ENCODE data around the gene BICDL1. TPM values are rescaled to one million over a fixed set of nuclear protein-coding genes. Genes with fewer than 3 reads are reported as not detected.

Gene BICDL1
- total and polyA plus RNA-seq, 2 experiments from 2014 or later: not detected

- no peaks in the 10 kb centered on the region for H3K79me2 ChIP-seq (ENCODE audit: insufficient read depth)
- peaks cover 11% of the 10 kb centered on the region for H3F3A ChIP-seq (ENCODE audit: insufficient read depth)
- in situ Hi-C loops (cut with MboI): no loop called here
- peak; percentile 99 for DNase-seq
- H3K27me3 ChIP-seq (replicated peaks; ENCODE audit: insufficient read depth): no peaks in the 10 kb centered on the region
- peaks cover 3% of the 10 kb centered on the region; the same call in 1 of the 2 replicates for H3K4me1 ChIP-seq (ENCODE audit: insufficient read depth)
- WGBS, 2 experiments (ENCODE audit: low coverage in 1 of 2, low lambda C conversion rate in 2 of 2, missing lambda C conversion rate in 2 of 2): 1% methylated on average over 54 to 55 of the region's 55 CpGs
- H3K36me3 ChIP-seq (ENCODE audit: low read depth): no peaks in the 10 kb centered on the region
- H3K9ac ChIP-seq: peak overlapping the region; percentile 69
- H3K4me3 ChIP-seq: peak overlapping the region; percentile 68
- TF ChIP-seq EZH2 (IDR thresholded peaks at IDR 0.05; ENCODE audit: insufficient read depth, poor library complexity, severe bottlenecking): no peak
- TF ChIP-seq EZH2phosphoT487 (IDR thresholded peaks at IDR 0.05; ENCODE audit: insufficient read depth, low read depth): no peak
- peak overlapping the region; percentile 83 for H3K4me2 ChIP-seq (ENCODE audit: unreplicated experiment)
- no peaks in the 10 kb centered on the region for H4K20me1 ChIP-seq (ENCODE audit: insufficient read depth)
- H3K27ac ChIP-seq: peak overlapping the region; percentile 47
- peak overlapping the region; percentile 78 for H2AFZ ChIP-seq
- H3K9me3 ChIP-seq (ENCODE audit: low read depth): no peaks in the 10 kb centered on the region
- no peaks in the 10 kb centered on the region for H3K9me2 ChIP-seq (ENCODE audit: insufficient read depth)
Observed at GRCh38 chr12:120086801-120087621, 98.0 kb downstream of the BICDL1 start.

GRCh38 chr12:120089105-120089504, 100.1 kb downstream of the BICDL1 start:
- peaks cover 11% of the 10 kb centered on the region for H3F3A ChIP-seq (ENCODE audit: insufficient read depth)
- H3K27ac ChIP-seq: no peak overlapping the region
- no peaks in the 10 kb centered on the region for H3K36me3 ChIP-seq (ENCODE audit: low read depth)
- DNase-seq: no peak
- no peak overlapping the region for H3K9ac ChIP-seq
- no peaks in the 10 kb centered on the region for H3K9me3 ChIP-seq (ENCODE audit: low read depth)
- TF ChIP-seq EZH2 (IDR thresholded peaks at IDR 0.05; ENCODE audit: insufficient read depth, poor library complexity, severe bottlenecking): no peak
- TF ChIP-seq EZH2phosphoT487 (IDR thresholded peaks at IDR 0.05; ENCODE audit: insufficient read depth, low read depth): no peak
- no peaks in the 10 kb centered on the region for H4K20me1 ChIP-seq (ENCODE audit: insufficient read depth)
- WGBS, 2 experiments (ENCODE audit: low coverage in 1 of 2, low lambda C conversion rate in 2 of 2, missing lambda C conversion rate in 2 of 2): 19 to 24% methylated on average over 8 of the region's 8 CpGs
- no peak overlapping the region for H3K4me3 ChIP-seq
- no peak overlapping the region for H3K4me2 ChIP-seq (ENCODE audit: unreplicated experiment)
- H2AFZ ChIP-seq: no peak overlapping the region
- H3K79me2 ChIP-seq (ENCODE audit: insufficient read depth): no peaks in the 10 kb centered on the region
- H3K27me3 ChIP-seq (replicated peaks; ENCODE audit: insufficient read depth): no peaks in the 10 kb centered on the region
- H3K4me1 ChIP-seq (ENCODE audit: insufficient read depth): peaks cover 3% of the 10 kb centered on the region; the same call in 1 of the 2 replicates
- in situ Hi-C loops (cut with MboI): no loop called here
- H3K9me2 ChIP-seq (ENCODE audit: insufficient read depth): no peaks in the 10 kb centered on the region

GRCh38 chr12:120089796-120090195, 100.8 kb downstream of the BICDL1 start:
- Histone ChIP-seq H3K4me1 (ENCODE audit: insufficient read depth) (peaks cover 3% of the 10 kb centered on the region; the same call in 1 of the 2 replicates), H4K20me1 (ENCODE audit: insufficient read depth) (no peaks in the 10 kb centered on the region), H3K27ac (no peak overlapping the region), H3K4me2 (ENCODE audit: unreplicated experiment) (no peak overlapping the region), H3K36me3 (ENCODE audit: low read depth) (no peaks in the 10 kb centered on the region), H3K9me3 (ENCODE audit: low read depth) (no peaks in the 10 kb centered on the region), H3F3A (ENCODE audit: insufficient read depth) (peaks cover 11% of the 10 kb centered on the region), H2AFZ (no peak overlapping the region), H3K79me2 (ENCODE audit: insufficient read depth) (no peaks in the 10 kb centered on the region), H3K27me3 (replicated peaks; ENCODE audit: insufficient read depth) (no peaks in the 10 kb centered on the region), H3K9me2 (ENCODE audit: insufficient read depth) (no peaks in the 10 kb centered on the region), H3K9ac (no peak overlapping the region), H3K4me3 (no peak overlapping the region)
- no peak for DNase-seq
- WGBS, 2 experiments (ENCODE audit: low coverage in 1 of 2, low lambda C conversion rate in 2 of 2, missing lambda C conversion rate in 2 of 2): 37 to 46% methylated on average over 2 of the region's 2 CpGs
- TF ChIP-seq EZH2 (IDR thresholded peaks at IDR 0.05; ENCODE audit: insufficient read depth, poor library complexity, severe bottlenecking): no peak
- no peak for TF ChIP-seq EZH2phosphoT487 (IDR thresholded peaks at IDR 0.05; ENCODE audit: insufficient read depth, low read depth)
- in situ Hi-C loops (cut with MboI): no loop called here

- H2AFZ ChIP-seq: no peak overlapping the region
- no peak overlapping the region for H3K9ac ChIP-seq
- 33 to 37% methylated on average over 3 of the region's 3 CpGs for WGBS, 2 experiments (ENCODE audit: low coverage in 1 of 2, low lambda C conversion rate in 2 of 2, missing lambda C conversion rate in 2 of 2)
- H3K4me1 ChIP-seq (ENCODE audit: insufficient read depth): peaks cover 3% of the 10 kb centered on the region; the same call in 1 of the 2 replicates
- H3K4me2 ChIP-seq (ENCODE audit: unreplicated experiment): no peak overlapping the region
- DNase-seq: no peak
- H3F3A ChIP-seq (ENCODE audit: insufficient read depth): peaks cover 11% of the 10 kb centered on the region
- no peaks in the 10 kb centered on the region for H3K9me2 ChIP-seq (ENCODE audit: insufficient read depth)
- in situ Hi-C loops (cut with MboI): no loop called here
- TF ChIP-seq EZH2phosphoT487 (IDR thresholded peaks at IDR 0.05; ENCODE audit: insufficient read depth, low read depth): no peak
- no peak for TF ChIP-seq EZH2 (IDR thresholded peaks at IDR 0.05; ENCODE audit: insufficient read depth, poor library complexity, severe bottlenecking)
- no peaks in the 10 kb centered on the region for H3K36me3 ChIP-seq (ENCODE audit: low read depth)
- H3K27me3 ChIP-seq (replicated peaks; ENCODE audit: insufficient read depth): no peaks in the 10 kb centered on the region
- no peaks in the 10 kb centered on the region for H4K20me1 ChIP-seq (ENCODE audit: insufficient read depth)
- H3K4me3 ChIP-seq: no peak overlapping the region
- no peak overlapping the region for H3K27ac ChIP-seq
- H3K9me3 ChIP-seq (ENCODE audit: low read depth): no peaks in the 10 kb centered on the region
- no peaks in the 10 kb centered on the region for H3K79me2 ChIP-seq (ENCODE audit: insufficient read depth)
Observed at GRCh38 chr12:120090206-120090605, 101.2 kb downstream of the BICDL1 start.

Data from GM23248 (cell line).